ENCODE results near the gene KCNH2.

KCNH2 gene

GRCh38 chr7:150999497-151000230, 21.5 kb upstream of the KCNH2 start:
- Histone ChIP-seq H3K36me3 (ENCODE audit: control insufficient read depth, insufficient read depth, low read length) (no peaks in the 10 kb centered on the region), H3K4me3 (replicated peaks; ENCODE audit: low read depth, low read length) (no peak overlapping the region), H3K27me3 (replicated peaks; ENCODE audit: control insufficient read depth, insufficient read depth, low read length) (no peaks in the 10 kb centered on the region; the same call in 1 of the 2 replicates)
- DNase-seq (ENCODE audit: extremely low read depth, insufficient read length): no peak
- no peak for TF ChIP-seq CTCF (IDR thresholded peaks at IDR 0.05; ENCODE audit: insufficient read depth, low read length, poor library complexity, severe bottlenecking)

- no peaks in the 10 kb centered on the region; the same call in 1 of the 2 replicates for H3K27me3 ChIP-seq (replicated peaks; ENCODE audit: control insufficient read depth, insufficient read depth, low read length)
- H3K36me3 ChIP-seq (ENCODE audit: control insufficient read depth, insufficient read depth, low read length): no peaks in the 10 kb centered on the region
- TF ChIP-seq CTCF (IDR thresholded peaks at IDR 0.05; ENCODE audit: insufficient read depth, low read length, poor library complexity, severe bottlenecking): no peak
- H3K4me3 ChIP-seq (replicated peaks; ENCODE audit: low read depth, low read length): no peak overlapping the region
- DNase-seq (ENCODE audit: extremely low read depth, insufficient read length): no peak
Measured at GRCh38 chr7:150999001-150999400, 20.9 kb upstream of the KCNH2 start.

GRCh38 chr7:150998341-150998740, 20.2 kb upstream of the KCNH2 start:
- H3K4me3 ChIP-seq (replicated peaks; ENCODE audit: low read depth, low read length): no peak overlapping the region
- no peak for DNase-seq (ENCODE audit: extremely low read depth, insufficient read length)
- H3K27me3 ChIP-seq (replicated peaks; ENCODE audit: control insufficient read depth, insufficient read depth, low read length): no peaks in the 10 kb centered on the region; the same call in 1 of the 2 replicates
- no peaks in the 10 kb centered on the region for H3K36me3 ChIP-seq (ENCODE audit: control insufficient read depth, insufficient read depth, low read length)
- no peak for TF ChIP-seq CTCF (IDR thresholded peaks at IDR 0.05; ENCODE audit: insufficient read depth, low read length, poor library complexity, severe bottlenecking)

GRCh38 chr7:150997817-150998216, 19.7 kb upstream of the KCNH2 start:
- Histone ChIP-seq H3K36me3 (ENCODE audit: control insufficient read depth, insufficient read depth, low read length) (no peaks in the 10 kb centered on the region), H3K27me3 (replicated peaks; ENCODE audit: control insufficient read depth, insufficient read depth, low read length) (no peaks in the 10 kb centered on the region; the same call in 1 of the 2 replicates), H3K4me3 (replicated peaks; ENCODE audit: low read depth, low read length) (no peak overlapping the region)
- DNase-seq (ENCODE audit: extremely low read depth, insufficient read length): no peak
- no peak for TF ChIP-seq CTCF (IDR thresholded peaks at IDR 0.05; ENCODE audit: insufficient read depth, low read length, poor library complexity, severe bottlenecking)

- no peak overlapping the region for H3K4me3 ChIP-seq (replicated peaks; ENCODE audit: low read depth, low read length)
- no peaks in the 10 kb centered on the region; the same call in 1 of the 2 replicates for H3K27me3 ChIP-seq (replicated peaks; ENCODE audit: control insufficient read depth, insufficient read depth, low read length)
- DNase-seq (ENCODE audit: extremely low read depth, insufficient read length): no peak
- no peak for TF ChIP-seq CTCF (IDR thresholded peaks at IDR 0.05; ENCODE audit: insufficient read depth, low read length, poor library complexity, severe bottlenecking)
- no peaks in the 10 kb centered on the region for H3K36me3 ChIP-seq (ENCODE audit: control insufficient read depth, insufficient read depth, low read length)
Measured at GRCh38 chr7:150997075-150997511, 19.0 kb upstream of the KCNH2 start.
